Stimulated activated CD8-positive, alpha-beta memory T cell treated with anti-CD3 and anti-CD28 coated beads, Interleukin-15, amount 100 ng/mL, for 4 hours (primary cell): ENCODE results near the gene SSBP3.

Experiments
- DNase-seq, 2 donors: peaks; one replicate each; pipeline ENCODE4 v3.0.0-alpha.2; 2020; ENCODE audit warnings: low read depth in 2 of 2

Gene SSBP3

GRCh38 chr1:54284781-54285529 lies 121.2 kb downstream of the SSBP3 start:
- DNase-seq, result peak in 1 of 2 donors; percentile 8

- DNase-seq, result no peak
Observed at GRCh38 chr1:54283635-54284385, 122.4 kb downstream of the SSBP3 start.

- no peak for DNase-seq
Observed at GRCh38 chr1:54282101-54282847, 123.9 kb downstream of the SSBP3 start.

DNA sequence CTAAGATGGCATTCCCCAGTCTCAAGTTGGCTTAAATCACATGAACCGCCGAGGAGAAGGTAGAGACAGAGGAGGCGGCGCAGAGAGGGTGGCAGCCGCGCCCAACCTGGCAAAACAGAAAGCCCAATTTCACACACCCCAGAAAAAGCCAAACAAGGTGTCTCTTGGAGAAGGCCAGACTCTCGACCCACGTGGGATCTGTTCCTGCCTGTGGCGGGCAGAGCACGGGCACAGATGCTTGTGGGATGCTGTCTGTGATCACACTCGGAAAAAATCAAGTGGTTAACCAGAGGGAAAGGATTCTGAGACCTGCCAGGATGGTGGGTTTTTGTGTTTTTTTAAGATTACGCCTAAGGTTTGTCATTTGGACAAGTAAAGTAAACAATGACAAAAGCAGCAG lies 125.5 kb downstream of the SSBP3 start:
- DNase-seq, result no peak

DNA sequence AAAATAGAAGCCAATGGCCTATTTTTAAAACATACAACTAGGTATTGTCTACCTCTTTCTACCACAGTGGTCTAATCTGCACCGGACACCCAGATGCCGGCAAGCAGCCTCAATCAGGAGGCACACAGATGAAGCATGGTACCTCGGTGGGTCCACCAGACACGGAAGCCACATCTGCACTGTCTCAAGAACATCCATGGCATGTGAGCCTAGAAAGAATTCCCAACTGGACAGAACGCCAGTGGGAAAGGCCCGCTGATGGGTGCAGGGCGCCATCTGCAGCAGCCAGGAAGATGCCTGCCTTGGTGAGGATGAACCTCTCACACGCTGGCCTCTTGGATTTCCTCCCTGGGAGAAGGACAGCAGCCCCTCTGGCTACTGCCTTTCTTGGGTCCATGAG lies 126.7 kb downstream of the SSBP3 start:
- no peak for DNase-seq

DNA sequence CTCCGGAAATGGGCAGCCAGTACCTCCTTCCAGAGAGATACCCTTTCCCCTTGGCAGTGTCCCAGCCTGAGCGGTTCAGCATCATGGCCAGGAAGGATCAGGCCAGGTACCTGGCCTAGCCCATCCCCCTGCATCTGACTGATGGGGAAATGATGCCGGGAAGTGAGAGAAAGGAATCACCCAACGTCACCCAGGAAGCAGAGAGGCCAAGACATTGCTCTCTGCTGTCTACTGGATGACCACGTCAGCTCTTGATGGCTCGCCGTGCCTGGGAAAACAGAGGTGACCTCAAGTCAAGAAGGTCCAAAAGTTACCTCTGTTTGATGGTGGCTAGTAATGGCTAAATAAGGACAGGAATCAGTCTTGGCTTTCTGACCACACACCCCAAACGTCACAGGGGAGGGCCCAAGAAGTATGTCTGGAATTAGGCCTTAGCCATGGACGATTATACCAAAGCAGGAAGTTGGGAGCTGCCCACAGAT lies 127.2 kb downstream of the SSBP3 start:
- no peak for DNase-seq

GRCh38 chr1:54277451-54278341 lies 128.5 kb downstream of the SSBP3 start:
- DNase-seq, result no peak

DNA sequence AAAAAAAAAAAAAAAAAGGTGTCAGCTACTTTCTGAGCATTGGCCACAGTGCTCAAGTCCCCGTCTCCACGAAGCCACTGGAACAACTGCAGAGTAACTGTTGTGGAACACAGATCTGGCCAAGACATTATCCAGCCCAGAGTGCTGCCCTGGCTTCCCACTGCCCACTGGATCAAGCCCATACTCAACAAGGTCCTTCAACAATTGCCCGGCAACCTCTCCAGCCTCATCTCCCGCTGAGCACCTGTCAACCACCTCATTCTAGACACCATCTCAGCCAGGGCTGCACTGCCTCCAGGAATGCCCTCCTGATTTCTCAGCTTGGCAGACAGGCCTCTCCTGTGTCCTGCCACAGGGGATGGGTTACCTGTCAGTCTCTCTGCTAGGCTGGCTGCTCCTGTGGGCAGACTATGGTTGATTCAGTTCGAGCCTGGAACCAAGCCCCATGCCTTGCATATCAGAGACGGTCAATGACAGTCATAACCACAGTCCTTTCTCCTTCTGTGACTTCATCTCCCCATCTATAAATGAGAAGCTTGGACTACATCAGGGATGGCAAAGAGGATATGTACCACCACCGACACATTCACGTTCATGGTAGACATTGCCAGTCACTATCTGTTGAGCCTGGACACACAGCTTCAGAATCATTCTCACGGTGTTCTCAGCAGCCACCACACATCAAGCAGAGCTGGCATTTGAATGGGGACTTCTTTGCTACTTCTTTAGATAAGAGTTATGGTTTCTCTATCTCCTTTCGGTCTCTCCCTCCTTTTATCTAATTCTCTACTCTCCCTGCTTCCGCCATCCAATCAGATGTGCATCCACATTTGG lies 129.4 kb downstream of the SSBP3 start:
- no peak for DNase-seq

DNA sequence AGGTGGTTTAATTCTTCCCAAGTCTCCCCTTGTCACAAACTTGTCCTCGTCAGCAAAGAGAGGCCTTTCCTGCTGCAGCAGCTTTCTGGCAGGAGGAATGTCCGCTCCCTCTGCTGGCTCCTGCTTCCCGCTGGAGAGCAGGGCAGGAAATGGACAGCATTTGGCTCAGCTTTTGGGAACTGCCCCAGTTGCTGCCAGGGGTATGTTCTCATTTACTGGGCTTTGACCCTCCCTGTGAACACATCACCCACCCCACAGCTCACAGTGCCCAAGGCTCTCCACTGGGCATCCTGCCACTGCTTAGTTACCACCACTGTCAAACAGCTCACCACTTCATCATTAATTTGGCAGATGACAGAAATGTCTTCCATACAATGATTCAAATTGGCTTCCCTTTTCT lies 130.8 kb downstream of the SSBP3 start:
- DNase-seq, result no peak

DNA sequence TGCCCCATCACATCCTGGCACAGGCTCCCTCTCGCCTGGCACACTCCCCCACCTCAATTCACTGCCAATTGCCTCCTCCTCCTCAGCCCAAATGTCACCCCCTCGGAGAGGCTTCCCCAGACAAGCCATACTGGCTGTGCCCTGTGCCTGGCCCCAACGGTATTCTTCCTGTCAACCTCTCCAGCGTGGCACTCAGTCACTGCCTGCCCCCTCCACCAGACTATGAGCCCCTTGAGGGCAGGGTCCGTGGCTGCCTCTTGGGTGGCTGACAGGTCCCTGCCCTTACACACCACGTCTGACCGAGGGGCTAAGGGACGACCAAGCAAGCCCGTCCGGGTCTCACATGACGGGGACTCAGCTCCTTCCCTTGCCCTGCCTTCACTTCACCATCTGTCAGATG lies 131.3 kb downstream of the SSBP3 start:
- DNase-seq, result no peak

DNA sequence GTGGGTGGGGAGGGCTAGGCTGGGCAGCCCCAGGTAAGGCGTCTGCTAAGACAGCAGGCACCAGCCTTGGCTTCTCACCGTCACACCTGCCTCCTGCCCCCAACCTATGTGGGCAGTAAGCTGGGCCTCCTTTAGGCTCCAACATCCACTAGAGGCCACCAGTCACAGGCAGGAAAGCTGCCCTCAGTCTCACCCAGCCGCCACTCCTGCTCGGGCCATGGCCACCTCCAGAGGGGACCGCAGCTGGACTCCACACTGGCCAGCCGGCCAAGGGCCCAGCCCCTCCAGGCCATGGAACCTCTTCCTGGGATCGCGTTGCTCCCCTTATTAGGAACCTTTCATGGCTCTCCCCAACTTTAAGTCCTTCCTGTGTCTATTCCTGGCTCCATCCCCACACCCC lies 131.7 kb downstream of the SSBP3 start:
- DNase-seq, result no peak

DNA sequence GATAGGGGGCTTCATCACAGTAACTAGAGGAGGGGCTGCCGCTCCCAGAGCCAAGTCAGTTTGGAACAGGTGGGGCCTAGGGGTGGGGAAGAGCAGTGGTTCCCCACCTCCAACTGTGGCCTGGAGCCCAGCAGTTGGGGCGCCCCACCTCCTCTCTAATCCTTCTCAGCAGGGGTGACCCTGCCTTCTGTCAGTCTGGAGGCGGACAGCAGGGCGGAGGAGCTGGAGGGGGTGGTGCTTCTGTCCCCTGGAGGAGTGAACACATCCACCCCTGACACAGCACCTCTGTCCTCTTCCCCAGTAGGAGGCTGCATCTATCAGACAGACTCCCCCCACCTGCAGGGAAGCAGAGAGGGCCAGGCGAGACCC lies 132.4 kb downstream of the SSBP3 start:
- no peak for DNase-seq

DNA sequence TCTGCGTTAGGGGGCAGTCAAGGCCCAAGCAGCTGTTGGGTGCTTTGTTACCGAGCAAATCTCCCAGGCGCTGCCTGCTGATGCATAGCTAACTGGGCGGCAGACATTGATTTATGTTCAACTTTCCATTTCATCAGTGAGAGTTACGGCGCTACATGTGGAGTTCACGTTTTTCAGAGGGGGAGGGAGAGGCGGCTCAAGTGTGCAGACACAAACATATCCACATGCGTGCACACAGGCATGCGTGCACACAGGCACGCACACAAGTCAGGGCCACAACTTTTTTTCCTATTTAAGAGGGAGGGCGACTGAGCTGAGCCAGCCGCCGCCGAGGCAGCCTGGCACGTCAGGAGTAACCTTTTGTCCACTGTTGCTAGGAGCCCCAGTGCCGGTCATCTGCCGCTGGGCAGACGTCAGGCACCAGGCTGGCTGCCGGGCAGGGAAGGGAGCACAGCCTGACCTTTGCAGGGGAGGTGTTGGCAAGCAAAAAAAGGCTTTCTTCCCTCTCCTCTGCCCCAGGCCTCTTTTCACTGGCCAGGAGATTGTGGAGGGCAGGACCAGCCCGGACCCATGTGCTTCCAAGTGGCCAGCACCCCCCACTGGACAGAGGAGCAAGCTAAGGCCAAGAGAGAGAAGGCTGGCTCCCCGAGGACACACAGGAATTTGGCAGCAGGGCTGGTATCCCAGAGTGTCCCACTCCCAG lies 133.0 kb downstream of the SSBP3 start:
- no peak for DNase-seq

- no peak for DNase-seq
Observed at GRCh38 chr1:54272772-54273091, 133.5 kb downstream of the SSBP3 start.

DNA sequence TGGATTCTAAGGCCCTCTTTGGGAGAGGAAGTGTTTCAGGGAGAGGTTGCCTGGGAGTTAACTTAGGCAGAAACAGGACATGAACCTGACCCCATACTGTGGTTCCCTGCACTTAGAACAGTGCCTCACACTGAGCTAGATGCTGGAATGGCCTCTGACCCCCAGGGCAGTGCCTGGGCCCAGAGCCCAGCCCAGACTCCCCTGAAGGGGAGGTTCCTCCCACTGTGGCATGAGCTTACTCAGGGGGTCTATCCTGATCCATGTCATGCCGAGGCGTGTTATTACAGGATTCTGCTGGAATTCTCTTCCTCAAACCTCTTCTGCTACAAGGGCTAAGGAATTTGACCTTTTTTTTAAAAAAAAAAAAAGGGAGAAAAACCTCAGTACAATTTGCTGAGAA lies 134.1 kb downstream of the SSBP3 start:
- DNase-seq, result no peak

DNA sequence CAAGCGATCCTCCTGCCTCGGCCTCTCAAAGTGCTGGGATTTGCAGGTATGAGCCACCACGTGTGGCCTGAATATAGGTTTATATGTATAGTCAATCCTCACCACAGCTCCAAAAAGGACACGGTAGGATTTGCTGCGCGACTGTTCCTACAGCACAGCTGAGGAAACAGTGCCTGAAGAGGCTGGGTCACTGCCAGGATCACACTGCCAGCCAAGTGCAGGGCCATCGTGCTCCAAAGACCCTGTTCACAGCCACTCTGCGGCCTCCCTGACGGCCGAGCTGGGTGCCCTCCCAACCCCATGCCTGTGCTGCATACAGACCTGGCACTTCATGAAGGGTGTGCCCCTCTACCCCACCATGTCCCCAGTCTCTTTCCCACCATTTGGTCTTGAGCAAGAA lies 134.9 kb downstream of the SSBP3 start:
- DNase-seq, result no peak

GRCh38 chr1:54270543-54270942 lies 135.7 kb downstream of the SSBP3 start:
- no peak for DNase-seq

- no peak for DNase-seq
Observed at GRCh38 chr1:54268762-54269297, 137.4 kb downstream of the SSBP3 start.

DNA sequence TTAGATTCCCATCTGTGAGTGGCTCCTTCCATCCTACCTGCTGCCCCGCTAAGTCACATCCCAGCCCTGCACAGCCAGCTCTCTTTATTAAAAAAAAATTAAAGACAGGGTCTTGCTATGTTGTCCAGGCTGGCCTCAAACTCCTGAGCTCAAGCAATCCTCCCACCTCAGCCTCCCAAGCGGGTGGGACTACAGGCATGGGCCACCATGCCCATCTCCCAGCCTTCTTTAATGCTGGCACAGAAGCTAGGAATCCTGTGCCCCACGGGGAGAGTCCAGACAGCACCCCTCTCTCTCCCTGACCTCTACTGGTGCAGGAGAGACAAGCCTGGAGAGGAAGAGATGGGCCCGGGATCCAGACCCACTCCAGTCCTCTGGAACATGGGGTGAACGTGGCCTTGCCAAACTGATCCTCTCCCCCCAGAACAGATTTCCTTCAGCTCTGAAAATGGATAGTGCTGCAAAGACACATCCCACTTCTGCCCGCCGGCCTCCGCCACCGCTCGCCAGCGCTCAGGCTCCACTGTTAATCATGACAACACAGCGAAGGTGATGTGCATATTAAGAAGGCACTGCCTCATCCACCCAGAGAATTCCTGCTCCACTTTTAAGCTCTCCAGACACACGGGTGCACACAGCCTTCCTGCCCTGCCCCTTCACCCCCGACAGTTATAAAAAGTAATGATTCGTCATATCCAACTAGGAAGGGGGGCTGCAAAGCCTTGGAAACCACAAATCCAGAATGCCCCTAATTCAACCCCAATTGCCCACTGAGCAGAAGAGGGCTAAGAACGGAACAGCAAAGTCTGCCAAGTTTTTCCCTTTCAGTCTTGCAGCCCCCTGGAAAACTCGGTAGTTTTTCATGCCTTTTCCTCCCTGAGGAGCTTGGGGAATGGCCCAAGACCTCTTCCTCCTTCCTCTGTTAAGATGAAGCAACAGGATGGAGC lies 138.1 kb downstream of the SSBP3 start:
- DNase-seq, result no peak
